Measurements from ENCODE around the gene MFAP1. TPM values are rescaled to one million over a fixed set of nuclear protein-coding genes. Genes with fewer than 3 reads are reported as not detected.
A peak's percentile ranks its signal among the peaks of the same experiment; 100 is the strongest.

The MFAP1 gene
- total and polyA plus RNA-seq, 2 experiments from 2014 or later, result 24.5 to 34.9 TPM

- TF ChIP-seq CTCF (conservative IDR thresholded peaks at IDR 0.05; ENCODE audit: low read depth in 2 of 2) (no peak), EZH2phosphoT487 (IDR thresholded peaks at IDR 0.05; ENCODE audit: unreplicated experiment) (no peak)
Measured at GRCh38 chr15:43824302-43825246, at the start of gene MFAP1 (continued).

GRCh38 chr15:43873651-43874050, 49.2 kb upstream of the MFAP1 start:
- no peaks in the 10 kb centered on the region for H3K4me1 Mint-ChIP-seq
- H3K36me3 Mint-ChIP-seq (ENCODE audit: low read depth), result peaks cover 11% of the 10 kb centered on the region; the same call in 2 of the 3 replicates
- H3K27ac Mint-ChIP-seq, result no peak overlapping the region
- TF ChIP-seq ZNF331 (CRISPR knock-in tag; IDR thresholded peaks at IDR 0.05; ENCODE audit: low read depth) (no peak), STAT1 (IDR thresholded peaks at IDR 0.05; ENCODE audit: unreplicated experiment) (no peak), NANOG (IDR thresholded peaks at IDR 0.05; ENCODE audit: borderline replicate concordance) (no peak), POLR2AphosphoS5 (IDR thresholded peaks at IDR 0.05; ENCODE audit: low read depth) (no peak), REST (IDR thresholded peaks at IDR 0.05; ENCODE audit: unreplicated experiment) (no peak), ZNF462 (CRISPR knock-in tag; IDR thresholded peaks at IDR 0.05) (no peak), CREB1 (CRISPR knock-in tag; IDR thresholded peaks at IDR 0.05; ENCODE audit: low read depth) (no peak), ZNF114 (CRISPR knock-in tag; IDR thresholded peaks at IDR 0.05) (no peak), EZH2 (IDR thresholded peaks at IDR 0.05; ENCODE audit: low read depth, unreplicated experiment) (no peak)

More at GRCh38 chr15:43873651-43874050, 49.2 kb upstream of the MFAP1 start:
- ATAC-seq (no peak), DNase-seq (ENCODE audit: low spot score) (peak; percentile 11)
- Histone ChIP-seq H3K9me2 (ENCODE audit: insufficient read depth) (no peaks in the 10 kb centered on the region), H3K36me3 (ENCODE audit: insufficient read depth) (no peaks in the 10 kb centered on the region; the same call in 1 of the 2 replicates), H4K20me1 (replicated peaks; ENCODE audit: insufficient read depth) (no peaks in the 10 kb centered on the region), H3K4me2 (no peak overlapping the region), H3K27me3 (ENCODE audit: insufficient read depth) (no peaks in the 10 kb centered on the region), H3K4me1 (ENCODE audit: insufficient read depth) (no peaks in the 10 kb centered on the region), H3K27ac (ENCODE audit: low read depth) (no peak overlapping the region), H3K4me3 (no peak overlapping the region), H3F3A (replicated peaks; ENCODE audit: low read depth) (no peaks in the 10 kb centered on the region), H2AFZ (no peak overlapping the region), H3K79me2 (replicated peaks; ENCODE audit: insufficient read depth) (no peaks in the 10 kb centered on the region)
- Mint-ChIP-seq H3K4me3 (no peak overlapping the region), H3K9me3 (no peaks in the 10 kb centered on the region), H3K27me3 (ENCODE audit: insufficient read depth, low read depth, poor library complexity) (peaks cover 2% of the 10 kb centered on the region)
